ENCODE results near the gene ZNF236. TPM values are rescaled to one million over a fixed set of nuclear protein-coding genes. Genes with fewer than 3 reads are reported as not detected.

The ZNF236 gene
- total RNA-seq, 4 donors from 2014 or later: 6.2 to 16.5 (median 10.7) TPM

GRCh38 chr18:76995896-76996295, 173.5 kb downstream of the ZNF236 start:
- TF ChIP-seq CTCF (IDR thresholded peaks at IDR 0.05) (no peak), POLR2A (IDR thresholded peaks at IDR 0.05) (no peak)
- Histone ChIP-seq H3K27ac (no peak overlapping the region), H3K36me3 (no peaks in the 10 kb centered on the region), H3K4me3 (no peak overlapping the region), H3K4me1 (peaks cover 0 to 10% (median 0%) of the 10 kb centered on the region in 3 donors), H3K9me3 (no peaks in the 10 kb centered on the region), H3K27me3 (no peaks in the 10 kb centered on the region)
- intact Hi-C loops (cut with DNase I): no loop called here
- no peak for DNase-seq
- 68 to 69% methylated on average over 7 of the region's 7 CpGs for WGBS, 2 donors

DNA sequence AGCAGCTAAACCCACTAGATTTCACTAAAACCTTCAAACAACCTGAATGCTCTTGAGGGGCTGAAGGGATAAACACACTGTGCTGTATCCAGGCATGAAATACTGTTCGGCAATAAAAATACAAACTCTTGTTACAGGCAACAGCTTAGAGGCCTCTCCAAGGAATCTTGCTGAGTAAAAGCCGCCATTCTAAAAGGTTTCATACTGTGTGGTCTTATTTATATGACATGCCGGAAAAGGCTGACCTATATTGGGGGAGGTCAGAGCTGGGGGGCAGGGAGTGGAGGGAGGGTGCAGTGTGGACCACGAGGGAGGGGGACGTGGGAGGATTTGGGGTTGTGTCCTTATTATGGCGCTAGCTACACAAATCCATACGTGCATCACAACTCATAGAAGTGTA, 174.1 kb downstream of the ZNF236 start:
- intact Hi-C loops (cut with DNase I): no loop called here
- Histone ChIP-seq H3K4me3 (no peak overlapping the region), H3K4me1 (peaks cover 0 to 11% (median 0%) of the 10 kb centered on the region in 3 donors), H3K27me3 (no peaks in the 10 kb centered on the region), H3K9me3 (no peaks in the 10 kb centered on the region), H3K36me3 (no peaks in the 10 kb centered on the region), H3K27ac (no peak overlapping the region)
- 77 to 79% methylated on average over 6 to 7 of the region's 7 CpGs for WGBS, 2 donors
- DNase-seq: no peak
- TF ChIP-seq POLR2A (IDR thresholded peaks at IDR 0.05): no peak
- no peak for TF ChIP-seq CTCF (IDR thresholded peaks at IDR 0.05)

DNA sequence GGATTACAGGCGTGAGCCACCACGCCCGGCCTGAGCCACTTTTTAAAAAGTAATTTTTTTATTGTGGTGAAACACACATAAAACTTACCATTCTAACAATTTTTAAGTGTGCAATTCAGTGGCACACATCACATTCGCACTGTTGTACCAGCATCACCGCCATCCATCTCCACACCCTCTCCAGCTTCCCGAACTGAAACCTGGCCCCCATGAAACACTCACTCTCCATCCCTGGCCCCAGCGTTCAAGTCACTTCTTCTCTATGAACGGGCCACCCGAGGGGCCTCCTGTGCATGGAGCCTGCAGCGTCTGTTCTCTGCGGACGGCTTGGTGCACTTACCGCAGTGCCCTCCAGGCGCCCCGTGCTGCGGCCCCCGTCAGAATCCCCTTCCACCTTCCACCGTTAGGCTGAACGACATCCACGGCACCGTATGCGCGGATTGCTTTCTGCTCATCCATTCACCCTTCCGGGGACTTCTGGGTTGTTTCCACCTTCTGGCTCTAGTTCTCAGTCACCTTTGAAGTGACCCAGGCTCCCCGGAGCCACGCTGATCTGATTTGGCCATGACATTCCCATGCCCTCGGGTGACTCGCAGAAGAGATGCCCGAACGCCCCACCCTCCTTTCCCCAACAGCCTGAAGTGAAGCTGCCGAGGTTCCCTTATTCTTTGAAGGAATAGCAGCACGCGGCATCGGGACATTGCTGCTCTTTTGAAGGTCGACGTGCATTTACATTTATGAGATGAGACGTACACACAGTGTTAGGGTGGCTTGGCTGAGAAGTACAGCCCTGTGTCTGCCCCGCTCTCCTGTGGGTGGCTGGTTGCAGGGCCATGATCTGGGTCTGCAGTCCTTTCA, 175.8 kb downstream of the ZNF236 start:
- H3K4me3 ChIP-seq: no peak overlapping the region
- no peaks in the 10 kb centered on the region for H3K27me3 ChIP-seq
- TF ChIP-seq CTCF (IDR thresholded peaks at IDR 0.05) (no peak), POLR2A (IDR thresholded peaks at IDR 0.05) (no peak)
- WGBS, 2 donors: 88 to 91% methylated on average over 31 of the region's 38 CpGs
- H3K36me3 ChIP-seq: no peaks in the 10 kb centered on the region
- intact Hi-C loops (cut with DNase I): no loop called here
- H3K9me3 ChIP-seq: no peaks in the 10 kb centered on the region
- DNase-seq: no peak
- no peak overlapping the region for H3K27ac ChIP-seq
- H3K4me1 ChIP-seq: peaks cover 0 to 11% (median 0%) of the 10 kb centered on the region in 3 donors

DNA sequence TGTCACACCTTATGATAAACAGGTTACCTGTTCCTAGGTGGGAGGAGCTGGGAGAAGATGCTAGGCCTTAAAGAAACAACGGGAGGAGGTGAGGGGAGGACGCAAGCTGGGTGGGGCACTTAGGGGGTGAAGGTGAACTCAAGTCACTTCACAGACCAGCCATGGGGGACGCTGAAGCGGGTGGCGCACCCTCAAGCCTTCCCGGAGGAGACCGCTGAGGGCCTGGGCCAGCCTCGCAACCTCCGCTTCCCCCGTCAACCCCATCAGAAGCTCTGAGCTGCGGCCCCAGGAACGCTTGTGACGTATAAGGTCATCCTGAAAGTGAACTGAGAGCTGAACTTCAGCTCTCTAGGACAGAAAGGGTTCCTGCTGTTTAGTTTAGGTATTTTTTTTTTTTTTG, 176.7 kb downstream of the ZNF236 start:
- H3K9me3 ChIP-seq: no peaks in the 10 kb centered on the region
- H3K4me3 ChIP-seq: no peak overlapping the region
- no peaks in the 10 kb centered on the region for H3K27me3 ChIP-seq
- peaks cover 0 to 11% (median 0%) of the 10 kb centered on the region in 3 donors for H3K4me1 ChIP-seq
- TF ChIP-seq CTCF (IDR thresholded peaks at IDR 0.05): no peak
- no peak for TF ChIP-seq POLR2A (IDR thresholded peaks at IDR 0.05)
- no peak overlapping the region for H3K27ac ChIP-seq
- WGBS, 2 donors: 83 to 88% methylated on average over 8 to 13 of the region's 13 CpGs
- intact Hi-C loops (cut with DNase I): no loop called here
- H3K36me3 ChIP-seq: no peaks in the 10 kb centered on the region
- no peak for DNase-seq

DNA sequence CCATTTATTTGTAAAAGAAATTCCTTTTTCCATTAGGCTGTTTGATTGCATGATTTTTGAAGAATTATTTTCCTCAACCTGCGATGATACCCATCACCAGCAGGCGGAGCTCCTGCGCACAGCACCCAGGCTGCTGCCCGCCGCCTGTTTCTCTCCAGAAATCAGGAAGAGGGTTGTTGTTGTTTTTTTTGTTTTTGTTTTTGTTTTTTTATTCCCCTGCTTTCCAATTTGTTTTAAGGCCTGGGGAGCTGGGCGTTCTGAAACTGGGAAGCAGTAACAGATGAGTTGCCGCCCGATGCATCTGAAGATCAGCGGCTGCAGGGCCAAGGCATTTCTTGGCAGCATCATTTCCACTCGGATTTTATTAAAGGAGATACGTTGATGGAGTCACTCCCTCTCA, 178.2 kb downstream of the ZNF236 start:
- DNase-seq: no peak
- no peak for TF ChIP-seq POLR2A (IDR thresholded peaks at IDR 0.05)
- TF ChIP-seq CTCF (IDR thresholded peaks at IDR 0.05): peak; percentile 90 to 98 (median 94)
- H3K36me3 ChIP-seq: no peaks in the 10 kb centered on the region
- peaks cover 0 to 15% (median 0%) of the 10 kb centered on the region in 3 donors for H3K4me1 ChIP-seq
- 12 to 14% methylated on average over 11 of the region's 11 CpGs for WGBS, 2 donors
- no peaks in the 10 kb centered on the region for H3K9me3 ChIP-seq
- no peaks in the 10 kb centered on the region for H3K27me3 ChIP-seq
- peak overlapping the region in 1 of 4 donors; percentile 28 for H3K27ac ChIP-seq
- intact Hi-C loops (cut with DNase I): loop anchor here (5.0 to 10.0 kb wide), 2 partner anchors 134 to 212 kb away; partner anchors contain the start of gene MBP
- H3K4me3 ChIP-seq: peak overlapping the region in 2 of 4 donors; percentile 14 to 47
